Right hindlimb (tissue), 1 donor: ENCODE measurements around the gene H6PD.

Experiments used
- DNase-seq: peaks from one replicate; pipeline ENCODE4 v3.0.0-alpha.2; 2018

The H6PD gene, protein sequence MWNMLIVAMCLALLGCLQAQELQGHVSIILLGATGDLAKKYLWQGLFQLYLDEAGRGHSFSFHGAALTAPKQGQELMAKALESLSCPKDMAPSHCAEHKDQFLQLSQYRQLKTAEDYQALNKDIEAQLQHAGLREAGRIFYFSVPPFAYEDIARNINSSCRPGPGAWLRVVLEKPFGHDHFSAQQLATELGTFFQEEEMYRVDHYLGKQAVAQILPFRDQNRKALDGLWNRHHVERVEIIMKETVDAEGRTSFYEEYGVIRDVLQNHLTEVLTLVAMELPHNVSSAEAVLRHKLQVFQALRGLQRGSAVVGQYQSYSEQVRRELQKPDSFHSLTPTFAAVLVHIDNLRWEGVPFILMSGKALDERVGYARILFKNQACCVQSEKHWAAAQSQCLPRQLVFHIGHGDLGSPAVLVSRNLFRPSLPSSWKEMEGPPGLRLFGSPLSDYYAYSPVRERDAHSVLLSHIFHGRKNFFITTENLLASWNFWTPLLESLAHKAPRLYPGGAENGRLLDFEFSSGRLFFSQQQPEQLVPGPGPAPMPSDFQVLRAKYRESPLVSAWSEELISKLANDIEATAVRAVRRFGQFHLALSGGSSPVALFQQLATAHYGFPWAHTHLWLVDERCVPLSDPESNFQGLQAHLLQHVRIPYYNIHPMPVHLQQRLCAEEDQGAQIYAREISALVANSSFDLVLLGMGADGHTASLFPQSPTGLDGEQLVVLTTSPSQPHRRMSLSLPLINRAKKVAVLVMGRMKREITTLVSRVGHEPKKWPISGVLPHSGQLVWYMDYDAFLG

DNA sequence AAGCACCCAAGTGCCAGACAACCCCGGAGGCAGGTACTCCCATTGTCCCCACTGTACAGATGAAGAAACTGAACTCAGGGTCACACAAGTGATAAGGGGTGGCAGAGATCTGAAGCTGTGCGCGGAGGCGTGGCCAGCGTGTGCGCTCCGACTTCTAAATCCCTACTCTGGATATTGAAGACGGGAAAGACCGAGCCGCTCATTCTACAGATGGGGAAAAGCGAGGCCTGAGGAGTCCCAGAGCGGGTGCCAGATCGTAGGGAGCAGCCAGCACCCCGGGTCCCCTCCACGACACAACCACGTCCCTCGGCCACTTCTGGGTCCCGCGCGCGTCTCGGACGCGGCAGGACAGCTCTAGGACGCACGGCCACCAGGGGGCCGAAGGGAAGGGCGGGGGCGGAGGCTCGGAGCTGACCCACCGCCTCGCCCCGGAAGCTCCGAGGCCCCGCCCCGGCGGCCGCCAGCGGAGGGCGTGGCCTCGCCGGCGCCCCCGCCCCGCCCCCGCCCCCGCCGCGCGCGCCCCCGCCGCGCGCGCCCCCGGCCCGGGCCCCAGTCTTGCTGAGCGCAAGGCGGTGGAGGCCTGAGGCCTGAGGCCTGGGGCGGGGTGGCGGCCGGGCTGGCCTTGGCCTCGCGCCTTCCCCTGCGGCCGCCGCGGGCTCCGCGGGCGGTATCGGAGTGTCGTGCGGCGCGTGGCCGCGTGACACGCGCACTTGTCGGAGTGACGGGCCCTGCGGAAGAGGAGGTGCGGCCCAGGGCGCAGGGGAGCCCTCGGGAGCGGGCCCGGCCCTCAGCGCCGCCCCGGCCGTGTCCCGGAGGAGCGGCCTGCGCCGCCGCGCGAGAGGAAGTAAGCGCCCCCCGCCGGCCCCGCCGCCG is at the start of gene H6PD:
H6PD (plus strand) TSS at position 552 of the 873 bp plus-strand sequence. CDS start 10,161 bp downstream, outside the sequence.
- peak; percentile 91 for DNase-seq

DNA sequence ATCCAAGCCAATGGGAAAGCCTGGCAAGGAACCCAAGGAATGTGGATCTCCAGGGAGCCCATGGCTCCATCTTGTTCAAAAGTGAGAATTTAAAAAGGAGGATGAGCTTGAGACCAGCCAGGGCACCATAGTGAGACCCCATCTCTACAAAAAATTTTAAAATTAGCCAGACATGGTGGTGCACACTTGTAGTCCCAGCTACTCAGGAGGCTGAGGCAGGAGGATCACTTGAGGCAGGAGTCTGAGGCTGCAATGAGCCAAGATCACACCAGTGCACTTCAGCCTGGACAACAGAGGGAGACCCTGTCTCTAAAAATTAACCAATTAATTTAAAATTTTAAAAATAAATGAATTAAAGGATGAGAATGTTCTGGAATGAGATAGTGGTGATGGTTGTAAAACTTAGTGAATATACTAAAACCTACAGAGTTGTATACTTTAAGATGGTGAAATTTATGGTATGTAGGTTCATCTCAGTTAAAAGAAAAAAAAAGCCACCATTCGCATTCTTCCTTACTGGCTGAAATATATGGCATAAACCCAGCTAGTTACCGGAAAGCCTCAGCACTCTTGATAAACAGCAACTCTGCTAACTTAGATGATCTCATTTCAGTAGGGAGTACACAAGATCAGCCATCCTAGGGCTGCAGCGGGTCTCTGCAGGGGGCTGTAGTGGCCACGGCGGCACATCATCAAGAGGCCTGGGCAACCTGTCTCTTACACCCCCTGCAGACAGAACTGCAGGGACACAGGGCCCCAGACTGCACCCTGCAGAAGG is 48.3 kb upstream of the H6PD start:
- DNase-seq = no peak

DNA sequence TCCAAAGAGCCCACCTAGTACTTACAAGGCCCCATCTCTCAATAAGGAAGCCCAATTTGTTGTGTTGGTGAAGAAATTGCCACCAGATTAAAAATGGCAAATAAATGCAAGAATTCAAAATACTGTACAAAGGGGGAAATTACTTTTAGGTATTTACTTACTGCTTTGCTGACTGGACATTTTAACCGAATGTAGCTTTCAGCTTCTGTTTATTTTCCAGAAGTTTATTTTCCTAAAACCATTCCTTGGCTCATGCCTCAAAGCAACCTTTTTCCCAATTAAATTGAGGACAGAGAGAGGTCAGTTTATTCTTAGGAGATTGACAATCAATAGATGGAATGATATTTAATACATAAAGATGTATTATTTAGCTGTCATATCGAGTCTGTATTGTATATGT is 47.6 kb upstream of the H6PD start:
- DNase-seq = no peak

DNA sequence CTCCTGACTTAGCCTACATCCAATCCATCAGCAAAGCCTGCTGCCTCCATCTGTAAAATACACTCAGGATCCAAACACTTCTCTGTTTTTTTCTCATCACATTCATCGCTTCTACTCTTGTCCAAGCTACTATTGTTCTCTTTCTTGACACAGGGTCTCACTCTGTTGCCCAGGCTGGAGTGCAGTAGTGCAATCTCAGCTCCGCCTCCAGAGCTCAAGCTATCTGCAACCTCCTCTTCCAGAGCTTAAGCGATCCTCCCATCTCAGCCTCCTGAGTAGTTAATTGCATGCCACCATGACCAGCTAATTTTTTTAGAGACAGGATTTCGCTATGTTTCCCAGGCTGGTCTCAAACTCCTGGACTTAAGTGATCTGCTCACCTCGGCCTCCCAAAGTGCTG is 44.3 kb upstream of the H6PD start:
- no peak for DNase-seq

DNA sequence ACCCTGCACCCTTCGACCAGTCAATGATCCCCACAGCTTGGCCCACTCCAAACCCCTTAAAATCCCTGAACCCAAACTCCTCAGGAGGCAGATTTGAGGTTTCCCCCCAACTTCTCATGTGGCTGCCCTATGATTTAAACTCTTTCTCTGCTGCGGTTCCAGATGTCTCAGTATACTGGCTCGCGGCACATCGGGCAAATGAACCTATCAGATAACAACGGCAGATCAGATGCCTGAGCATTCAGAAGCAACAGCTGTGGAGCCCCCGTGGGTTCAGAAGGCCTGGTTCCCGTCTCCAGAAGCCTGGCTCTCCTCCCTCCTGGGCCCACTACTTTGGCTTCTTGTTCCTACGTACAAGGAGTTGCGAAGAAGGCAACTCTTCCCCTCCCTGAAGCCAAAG is 43.3 kb upstream of the H6PD start:
- no peak for DNase-seq

DNA sequence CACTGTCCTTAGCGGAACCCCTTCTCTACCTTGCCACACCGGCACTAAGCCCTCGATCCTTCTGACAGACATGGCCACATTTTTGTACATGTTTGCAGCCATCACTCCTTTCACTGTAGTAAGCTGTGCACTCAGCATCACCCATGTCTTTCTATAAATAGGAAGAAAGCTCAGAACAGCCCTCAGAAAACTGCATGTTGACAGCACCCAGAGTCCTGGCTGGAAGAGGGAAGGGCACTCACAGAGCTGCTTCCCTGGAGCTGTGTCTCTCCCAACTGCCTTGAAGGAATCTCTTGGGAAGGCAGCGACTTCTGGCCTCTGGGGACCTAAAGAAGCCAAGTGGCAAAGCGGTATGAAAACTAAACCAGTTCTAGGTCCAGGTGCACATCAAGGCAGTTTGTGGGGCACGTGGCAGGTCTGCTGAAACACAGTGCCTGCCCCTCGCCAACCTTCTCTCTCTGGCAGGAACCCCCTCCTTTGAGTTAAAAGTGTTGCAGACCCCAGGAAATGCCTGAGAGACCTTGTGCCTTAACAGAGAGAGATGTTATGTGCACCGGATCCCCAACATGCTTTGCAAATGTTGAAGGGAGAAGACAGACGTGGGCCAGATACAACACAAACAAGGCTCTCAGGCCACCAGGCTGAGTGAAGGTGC is 41.9 kb upstream of the H6PD start:
- no peak for DNase-seq

DNA sequence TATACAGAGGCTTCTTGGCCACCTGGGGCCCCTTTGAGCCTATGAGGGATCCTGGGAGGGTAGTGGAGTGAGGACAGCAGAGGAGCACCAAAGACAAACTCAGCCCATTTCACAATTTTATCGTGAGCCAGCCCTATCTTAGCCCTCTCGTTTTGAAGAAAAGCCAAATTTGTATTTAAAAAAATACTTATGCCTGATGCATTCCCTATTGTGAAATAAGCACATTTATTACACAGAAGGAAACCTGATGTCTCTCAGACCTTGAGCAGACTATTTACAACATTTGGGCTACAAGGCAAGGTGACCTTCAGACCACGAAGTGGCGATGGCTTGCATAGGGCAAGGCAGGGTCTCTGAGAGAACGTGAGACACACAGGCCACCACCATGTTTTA is 41.3 kb upstream of the H6PD start:
- no peak for DNase-seq

DNA sequence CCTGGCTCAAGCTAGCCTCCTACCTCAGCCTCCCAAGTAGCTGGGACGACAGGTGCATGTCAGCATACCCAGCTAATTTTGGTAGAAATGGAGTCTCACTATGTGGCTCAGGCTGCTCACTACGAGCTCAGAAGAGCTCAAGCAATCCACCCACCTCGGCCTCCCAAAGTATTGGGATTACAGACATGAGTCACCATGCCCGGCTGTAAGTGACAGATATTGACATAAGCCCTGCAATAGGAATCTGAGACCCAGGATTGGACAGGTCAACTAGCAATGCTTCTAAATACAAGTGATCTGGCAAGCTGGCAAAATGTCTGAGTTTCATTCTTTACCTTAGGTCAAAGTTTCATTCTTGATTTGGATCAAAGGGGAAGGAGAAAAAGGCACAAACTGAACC is 40.5 kb upstream of the H6PD start:
- no peak for DNase-seq

DNA sequence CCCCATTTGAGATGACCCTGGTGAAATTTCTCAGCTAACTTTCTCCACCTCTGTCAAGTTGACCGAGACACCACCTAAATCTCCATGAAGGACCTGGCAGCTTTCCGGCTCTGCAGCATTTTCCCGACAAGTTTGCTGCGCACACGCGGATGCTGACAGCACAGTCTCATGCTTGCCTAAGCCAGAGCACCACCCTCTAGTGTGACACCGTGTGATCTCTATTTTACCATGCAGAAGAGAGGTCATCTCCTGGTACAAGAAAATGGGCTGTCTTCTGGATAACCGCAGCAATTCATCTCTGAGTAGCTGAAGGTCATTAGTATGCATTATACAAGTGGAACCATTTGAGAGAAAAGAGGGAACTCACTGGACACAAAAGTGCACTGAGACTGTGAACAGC is 38.9 kb upstream of the H6PD start:
- DNase-seq = no peak

DNA sequence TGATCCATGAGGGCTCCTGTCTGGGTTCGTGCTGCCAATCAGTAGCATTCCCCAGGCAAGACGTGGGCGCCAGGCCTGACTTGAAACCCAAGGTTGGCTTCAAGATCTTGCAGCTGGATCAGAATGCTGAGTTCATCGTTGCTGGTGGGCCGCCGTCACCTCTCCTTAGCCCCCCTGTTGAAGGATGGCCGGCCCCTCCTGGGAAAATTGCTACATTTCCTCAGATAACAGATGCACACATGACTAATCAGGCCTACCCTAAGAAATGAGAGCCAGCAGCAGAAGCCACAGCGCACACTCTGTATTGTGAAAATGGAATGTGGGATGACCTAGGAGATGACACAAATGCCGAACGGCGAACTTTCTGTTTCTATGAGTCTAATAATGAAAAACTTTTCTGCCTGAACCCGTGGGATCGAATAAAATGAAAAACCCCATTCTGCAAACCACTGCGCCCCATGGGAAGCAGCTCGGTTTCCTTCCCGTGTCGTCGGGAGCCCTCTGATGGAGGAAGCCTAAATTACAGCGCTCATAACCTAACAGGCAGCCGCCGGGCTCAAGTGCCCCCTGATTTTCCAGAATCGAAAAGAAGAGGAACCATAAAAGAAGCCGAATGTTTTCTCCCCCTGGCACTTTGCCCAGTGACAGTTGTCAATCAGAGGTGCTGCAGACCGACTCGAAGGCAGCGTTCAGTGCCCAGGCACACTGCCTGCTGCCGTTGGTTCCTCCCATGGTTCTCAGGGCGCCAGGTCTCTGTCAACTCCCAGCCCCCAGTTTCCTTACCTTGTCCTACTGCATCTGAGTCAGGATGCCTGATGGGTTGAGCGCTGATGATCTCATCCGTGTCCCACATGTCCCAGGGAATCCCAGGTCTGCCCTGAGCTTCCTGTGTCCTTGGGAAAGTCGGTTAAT is 38.2 kb upstream of the H6PD start:
- DNase-seq = peak; percentile 75

DNA sequence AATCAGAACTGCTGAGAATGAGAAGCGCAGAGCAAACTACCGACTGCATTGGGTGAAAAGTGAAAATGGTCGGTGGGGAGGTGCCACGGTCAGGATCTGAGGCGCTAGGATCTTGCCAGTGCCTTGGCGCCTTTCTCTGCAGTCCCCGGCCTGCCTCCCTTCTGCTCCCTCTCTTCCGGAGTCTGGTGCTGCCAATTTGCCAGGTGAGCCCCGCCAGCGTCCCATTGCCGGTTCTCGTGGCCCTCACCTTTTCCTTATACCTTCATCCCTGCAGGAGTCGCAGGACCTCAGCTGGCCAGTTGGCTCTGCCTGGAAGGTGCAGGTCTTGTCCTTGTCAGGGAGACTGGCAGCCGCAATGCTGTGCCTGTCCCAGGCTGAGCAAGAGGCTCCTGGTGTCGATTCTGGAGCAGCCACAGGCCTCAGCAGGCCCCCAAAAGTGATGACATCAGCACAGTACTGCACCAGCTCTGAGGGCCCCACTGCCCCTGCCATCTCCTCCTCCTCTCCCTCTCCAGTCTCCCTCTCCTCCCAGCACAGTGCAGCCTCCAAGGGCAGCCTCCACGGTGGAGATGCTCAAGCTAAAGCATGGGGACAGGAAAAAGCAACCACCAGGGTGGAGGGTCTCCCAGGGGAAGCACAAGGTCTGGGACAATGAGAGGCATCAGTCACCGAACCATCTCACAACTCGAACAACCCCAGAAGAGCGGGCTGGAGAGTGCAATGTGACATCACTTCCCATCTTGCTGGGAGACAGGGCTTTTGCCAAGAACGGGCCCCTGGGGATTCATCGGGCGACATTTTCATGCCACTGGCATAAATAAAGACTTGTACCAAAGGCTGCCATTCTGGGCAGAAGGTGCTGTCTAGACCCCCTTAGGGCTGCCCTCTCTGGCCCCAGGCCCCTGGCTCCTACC is 37.1 kb upstream of the H6PD start:
- no peak for DNase-seq

DNA sequence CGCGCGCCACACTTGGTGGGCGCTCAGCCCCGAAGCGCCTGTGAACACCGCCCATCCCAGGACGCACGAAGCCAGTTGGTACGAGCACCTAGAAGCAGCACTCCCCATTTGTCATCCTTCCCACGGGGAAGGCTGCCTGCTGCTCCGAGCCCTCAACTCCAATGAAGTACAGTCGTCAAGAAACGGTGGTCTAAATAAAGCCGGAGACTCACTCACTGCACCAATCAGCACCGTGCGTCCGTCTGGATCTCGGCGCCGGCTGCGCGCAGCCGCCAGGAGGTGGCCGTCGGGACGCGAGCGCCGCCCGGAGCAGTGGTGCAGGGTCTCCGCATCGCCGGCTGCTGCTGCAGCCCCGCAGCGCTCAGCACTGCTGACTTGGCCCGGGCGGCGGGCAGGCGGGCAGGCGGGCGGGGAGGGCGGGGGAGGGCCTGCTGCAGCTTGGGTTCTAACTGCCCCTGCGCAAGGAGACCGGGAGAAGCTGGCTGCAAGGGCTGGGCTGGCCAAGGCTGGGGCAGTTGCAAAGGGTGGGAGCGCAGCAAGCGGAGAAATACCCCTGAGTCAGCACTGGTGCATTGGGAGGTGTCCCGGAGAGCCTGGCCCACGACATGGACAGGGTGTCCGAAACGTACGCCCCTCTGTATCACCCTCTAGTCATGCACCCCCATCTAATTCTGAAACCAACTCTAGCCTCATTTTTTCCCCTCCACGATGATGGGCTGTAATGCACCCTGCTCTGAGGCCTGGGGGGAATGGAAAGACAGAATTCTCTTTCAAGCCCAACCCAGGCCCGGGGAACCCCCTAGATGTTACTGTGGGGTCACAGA is 35.8 kb upstream of the H6PD start:
- DNase-seq = peak; percentile 57

DNA sequence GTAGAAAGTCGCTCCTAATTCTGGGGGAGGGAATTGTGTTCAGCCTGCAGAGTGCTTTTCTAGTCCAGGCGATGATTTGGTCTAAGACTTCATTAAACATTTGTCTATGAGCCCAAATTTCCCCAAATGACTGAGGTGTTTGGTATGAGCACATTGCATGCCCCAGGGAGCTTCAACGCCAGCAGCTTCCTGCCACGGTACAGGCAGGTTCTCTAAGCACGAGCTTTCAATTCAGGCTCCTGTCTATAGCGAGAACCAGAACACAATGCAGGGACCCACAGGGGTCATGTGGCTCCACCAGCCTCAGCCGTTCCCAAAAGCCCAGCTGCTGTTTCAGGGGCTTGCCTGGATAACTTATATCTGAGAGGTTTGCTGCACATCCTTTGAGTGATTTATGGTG is 34.1 kb upstream of the H6PD start:
- DNase-seq = no peak

DNA sequence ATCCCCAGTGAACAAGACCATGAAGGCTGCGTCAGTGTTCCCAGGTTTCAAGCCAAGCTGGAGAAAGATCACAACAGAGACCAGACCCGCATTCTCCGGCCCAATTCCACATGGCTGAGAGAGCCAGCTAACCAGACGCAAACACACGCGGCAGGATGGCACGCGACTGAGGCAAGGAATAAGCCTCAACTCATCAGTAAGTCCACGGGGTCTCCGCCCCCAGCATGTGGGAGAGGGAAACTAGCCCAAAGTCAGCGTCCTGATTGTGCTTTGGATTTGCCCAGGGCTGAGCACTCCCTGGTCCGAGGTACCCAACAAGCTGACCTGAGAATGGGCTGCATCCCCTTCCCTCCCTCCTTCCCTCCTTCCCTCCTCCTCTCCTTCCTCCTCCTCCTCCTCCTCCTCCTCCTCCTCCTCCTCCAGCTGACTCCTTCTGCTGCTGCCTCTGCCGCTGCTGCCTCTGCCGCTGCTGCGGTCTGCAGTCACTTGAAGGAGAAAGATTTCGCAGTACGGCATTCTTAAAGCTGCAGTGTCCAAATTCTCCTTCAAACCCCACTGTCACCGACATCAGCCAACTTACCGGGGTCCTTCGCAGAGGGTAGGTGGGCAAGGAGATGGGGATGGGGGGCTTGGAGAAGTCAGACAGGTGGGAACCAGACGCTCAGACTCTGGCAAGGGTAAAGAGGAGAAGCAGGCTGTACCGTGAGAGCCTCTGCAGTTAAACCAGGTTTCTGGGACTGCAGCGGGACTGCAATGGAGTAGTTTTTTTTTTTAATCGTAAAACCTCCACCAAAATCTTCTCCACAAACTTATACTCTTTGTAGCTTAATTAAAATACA is 33.0 kb upstream of the H6PD start:
- DNase-seq = peak; percentile 61

DNA sequence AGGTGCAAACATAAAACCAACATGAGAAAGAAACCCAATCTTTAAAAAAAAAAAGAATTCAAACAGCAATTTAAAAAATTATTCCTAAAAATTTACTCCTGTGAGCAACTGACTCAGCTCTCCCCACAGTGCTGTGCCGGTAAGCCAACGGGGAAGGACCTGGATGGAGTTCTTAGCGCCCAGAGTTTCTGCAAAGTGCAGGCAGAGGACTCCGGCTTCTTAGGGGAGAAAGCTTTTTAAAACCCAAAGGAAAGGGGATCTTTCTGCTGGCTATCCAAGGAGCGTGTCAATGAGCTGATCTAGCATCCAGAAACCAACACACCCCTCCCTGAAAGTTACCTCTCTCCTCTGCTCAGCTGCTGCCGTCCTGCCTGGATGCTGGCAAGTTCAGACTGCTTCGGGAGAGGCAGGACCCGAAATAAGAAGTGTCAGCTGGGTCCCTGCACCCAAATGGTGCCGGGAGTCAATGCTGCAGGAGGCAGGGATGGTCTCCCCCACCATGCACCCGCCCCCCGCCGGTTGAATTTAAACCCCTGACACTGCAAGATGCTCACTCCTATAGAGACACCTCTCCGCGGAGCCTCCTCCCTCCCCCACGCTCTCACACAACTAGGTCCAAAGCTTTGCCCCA is 32.2 kb upstream of the H6PD start:
- no peak for DNase-seq

DNA sequence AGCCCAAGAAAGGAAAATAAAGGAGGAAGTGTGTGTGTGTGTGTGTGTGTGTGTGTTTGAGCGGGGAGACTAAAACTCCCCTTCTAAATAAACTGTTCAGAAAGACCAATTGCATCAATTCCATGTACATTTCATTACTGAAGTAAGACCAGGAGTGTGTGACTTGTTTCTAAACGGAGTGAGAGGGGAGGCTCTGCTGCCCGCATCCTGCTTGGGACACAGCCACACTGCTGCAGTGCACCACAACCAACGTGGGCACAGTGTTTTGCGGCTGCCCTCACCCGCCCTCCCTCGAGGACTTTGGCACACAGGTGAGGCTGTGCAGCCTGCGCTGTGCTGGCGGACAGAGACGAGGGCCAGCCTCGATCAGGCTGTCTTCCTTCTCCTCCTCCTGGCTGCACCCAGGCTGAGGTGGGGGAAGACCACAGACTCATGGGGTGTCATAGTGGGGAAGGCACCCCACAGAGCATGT is 31.0 kb upstream of the H6PD start:
- no peak for DNase-seq

DNA sequence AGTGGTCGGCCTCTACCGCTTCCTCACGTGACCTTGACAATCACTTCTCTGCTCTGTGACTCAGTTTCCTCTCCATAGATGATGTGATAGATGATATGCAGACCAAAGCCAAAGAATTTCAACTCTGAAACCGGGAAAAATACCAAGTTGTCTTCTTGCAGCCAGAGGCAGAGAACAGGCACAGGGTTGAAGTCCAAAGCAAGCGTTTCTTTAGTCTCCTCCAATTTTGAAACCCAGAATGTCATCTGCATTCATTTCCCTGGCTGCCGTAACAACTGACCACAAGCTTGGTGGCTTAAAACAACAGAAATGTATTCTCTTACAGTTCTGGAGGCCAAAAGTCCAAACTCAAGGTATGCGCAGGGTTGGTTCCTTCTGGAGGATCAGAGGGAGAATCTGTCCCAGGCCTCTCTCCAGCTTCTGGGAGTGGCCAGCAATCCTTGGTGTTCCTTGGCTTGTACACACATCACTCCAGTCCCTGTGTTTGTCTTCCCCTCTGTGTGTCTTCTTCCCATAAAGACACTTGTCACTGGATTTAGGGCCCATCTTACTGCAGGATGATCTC is 30.3 kb upstream of the H6PD start:
- no peak for DNase-seq
